Tibial nerve (tissue), 4 donors: ENCODE measurements around the gene WDR27. TPM values are rescaled to one million over a fixed set of nuclear protein-coding genes. Genes with fewer than 3 reads are reported as not detected.

Source experiments
- DNase-seq, 2 donors: peaks; one replicate each; pipeline ENCODE4 v3.0.0-alpha.2; 2019; ENCODE audit warnings: low spot score in 2 of 2
- H3K27ac ChIP-seq, 4 donors: fragments of 200-600 bp; sonication (generic) in 3 of 4; one replicate each; pipeline ENCODE4 v1.5.1; 2017 to 2019; ENCODE audit warnings: mild to moderate bottlenecking in 1 of 4
- H3K27me3 ChIP-seq, 2 donors: fragments of 200-600 bp; sonication (generic) in 1 of 2; one replicate each; pipeline versions ENCODE4 v1.5.1 to v1.6.0; 2017 to 2019
- H3K36me3 ChIP-seq, 3 donors: fragments of 200-600 bp; sonication (generic); one replicate each; pipeline ENCODE4 v1.5.1; 2018 to 2019
- H3K4me1 ChIP-seq, 4 donors: fragments of 200-600 bp; sonication (generic) in 3 of 4; one replicate each; pipeline ENCODE4 v1.5.1; 2017 to 2019
- H3K4me3 ChIP-seq, 4 donors: fragments of 200-600 bp; sonication (generic) in 3 of 4; one replicate each; pipeline ENCODE4 v1.5.1; 2017 to 2019; ENCODE audit warnings: mild to moderate bottlenecking in 1 of 4, moderate library complexity in 1 of 4
- H3K9me3 ChIP-seq, 4 donors: fragments of 200-600 bp; sonication (generic) in 3 of 4; one replicate each; pipeline ENCODE4 v1.5.1; 2017 to 2019
- EP300 ChIP-seq, 2 donors: sonication (generic); formaldehyde crosslinking; IDR thresholded peaks; one replicate each; pipeline ENCODE4 v1.6.1; 2017; ENCODE audit warnings: antibody characterized with exemption in 2 of 2, mild to moderate bottlenecking in 1 of 2
- POLR2A ChIP-seq, 2 donors: fragments of 450-650 bp; IDR thresholded peaks; one replicate each; pipeline ENCODE4 v1.6.1; 2017; ENCODE audit warnings: antibody characterized with exemption in 2 of 2, mild to moderate bottlenecking in 2 of 2, moderate library complexity in 2 of 2
- WGBS, 2 donors: methylation state at CpG; one replicate each; pipeline ENCODE4 v1.1.5; 2018; 5-methylcytosine and 5-hydroxymethylcytosine counted together
- total RNA-seq, 4 donors: library from RNA; depleted of rRNA; stranded (reverse); fragments of >200 nt; gene quantifications; one replicate each; pipeline ENCODE4 v1.1.0, GENCODE V29; 2016
- TF ChIP-seq, protein P1 (sequence below), 5 experiments: fragments of 200-600 bp in 3 of 5; fragments of 450-650 bp in 2 of 5; sonication (generic) in 3 of 5; IDR thresholded peaks; one replicate each; pipeline ENCODE4 v1.5.1; 2016 to 2019; ENCODE audit warnings: antibody characterized with exemption in 5 of 5, mild to moderate bottlenecking in 3 of 5, moderate library complexity in 2 of 5

Gene WDR27
- total RNA-seq, 4 donors from 2014 or later, result 33.9 to 57.5 (median 52.5) TPM

DNA sequence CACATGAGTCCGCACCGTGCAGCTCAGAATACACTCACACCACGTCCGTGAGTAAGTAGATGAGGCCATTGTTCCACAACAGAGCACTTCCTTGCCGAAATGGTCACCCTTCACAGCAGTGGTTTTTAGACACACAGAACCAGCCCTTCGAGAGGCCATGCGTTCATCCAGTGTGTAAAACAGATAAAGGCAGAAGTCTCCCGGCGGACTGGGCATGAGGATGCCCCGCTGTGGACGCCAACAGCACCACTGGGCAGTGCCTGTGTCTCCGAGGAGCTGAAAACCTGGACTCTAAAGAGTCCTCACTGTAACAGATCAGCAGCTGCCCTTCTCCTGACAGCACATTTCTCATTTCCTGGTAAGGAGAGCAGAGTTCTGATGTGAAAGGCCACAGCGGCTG, 75.2 kb downstream of the WDR27 start:
- no peak for DNase-seq
- Histone ChIP-seq H3K4me3 (no peak overlapping the region), H3K9me3 (no peaks in the 10 kb centered on the region), H3K27ac (no peak overlapping the region), H3K36me3 (peaks cover 0 to 56% (median 0%) of the 10 kb centered on the region in 3 donors), H3K4me1 (no peaks in the 10 kb centered on the region), H3K27me3 (no peaks in the 10 kb centered on the region)
- WGBS, 2 donors, result 89 to 91% methylated on average over 13 of the region's 13 CpGs
- no peak for TF ChIP-seq POLR2A (IDR thresholded peaks at IDR 0.05)
- TF ChIP-seq EP300 (IDR thresholded peaks at IDR 0.05), result no peak
- TF ChIP-seq, protein P1, sequence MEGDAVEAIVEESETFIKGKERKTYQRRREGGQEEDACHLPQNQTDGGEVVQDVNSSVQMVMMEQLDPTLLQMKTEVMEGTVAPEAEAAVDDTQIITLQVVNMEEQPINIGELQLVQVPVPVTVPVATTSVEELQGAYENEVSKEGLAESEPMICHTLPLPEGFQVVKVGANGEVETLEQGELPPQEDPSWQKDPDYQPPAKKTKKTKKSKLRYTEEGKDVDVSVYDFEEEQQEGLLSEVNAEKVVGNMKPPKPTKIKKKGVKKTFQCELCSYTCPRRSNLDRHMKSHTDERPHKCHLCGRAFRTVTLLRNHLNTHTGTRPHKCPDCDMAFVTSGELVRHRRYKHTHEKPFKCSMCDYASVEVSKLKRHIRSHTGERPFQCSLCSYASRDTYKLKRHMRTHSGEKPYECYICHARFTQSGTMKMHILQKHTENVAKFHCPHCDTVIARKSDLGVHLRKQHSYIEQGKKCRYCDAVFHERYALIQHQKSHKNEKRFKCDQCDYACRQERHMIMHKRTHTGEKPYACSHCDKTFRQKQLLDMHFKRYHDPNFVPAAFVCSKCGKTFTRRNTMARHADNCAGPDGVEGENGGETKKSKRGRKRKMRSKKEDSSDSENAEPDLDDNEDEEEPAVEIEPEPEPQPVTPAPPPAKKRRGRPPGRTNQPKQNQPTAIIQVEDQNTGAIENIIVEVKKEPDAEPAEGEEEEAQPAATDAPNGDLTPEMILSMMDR (IDR thresholded peaks at IDR 0.05), result no peak

DNA sequence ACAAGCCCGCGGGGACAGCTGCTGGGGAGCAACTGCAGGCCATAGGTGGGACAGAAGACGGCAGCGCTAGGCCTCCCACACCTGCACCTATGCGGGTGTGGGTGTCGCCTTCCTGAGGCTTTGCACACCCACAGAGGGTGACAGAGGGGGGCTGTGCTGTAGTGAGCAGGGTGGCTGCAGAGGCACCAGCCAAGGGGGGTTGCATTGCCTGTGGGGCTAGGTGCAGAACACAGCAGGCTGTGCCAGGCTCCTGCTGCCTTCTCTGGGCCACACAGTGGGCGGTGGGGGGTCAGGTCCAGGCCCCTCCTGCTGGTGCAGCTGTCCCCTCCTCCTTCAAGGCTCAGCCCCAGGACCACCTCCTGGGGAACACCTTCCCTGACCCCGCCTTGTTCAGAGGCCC, 75.7 kb downstream of the WDR27 start:
- TF ChIP-seq POLR2A (IDR thresholded peaks at IDR 0.05) (no peak), EP300 (IDR thresholded peaks at IDR 0.05) (no peak)
- TF ChIP-seq, protein P1 (IDR thresholded peaks at IDR 0.05), result no peak
- Histone ChIP-seq H3K27me3 (no peaks in the 10 kb centered on the region), H3K9me3 (no peaks in the 10 kb centered on the region), H3K4me3 (no peak overlapping the region), H3K4me1 (no peaks in the 10 kb centered on the region), H3K27ac (no peak overlapping the region), H3K36me3 (peaks cover 0 to 51% (median 0%) of the 10 kb centered on the region in 3 donors)
- WGBS, 2 donors, result 83 to 87% methylated on average over 7 to 8 of the region's 8 CpGs
- no peak for DNase-seq

DNA sequence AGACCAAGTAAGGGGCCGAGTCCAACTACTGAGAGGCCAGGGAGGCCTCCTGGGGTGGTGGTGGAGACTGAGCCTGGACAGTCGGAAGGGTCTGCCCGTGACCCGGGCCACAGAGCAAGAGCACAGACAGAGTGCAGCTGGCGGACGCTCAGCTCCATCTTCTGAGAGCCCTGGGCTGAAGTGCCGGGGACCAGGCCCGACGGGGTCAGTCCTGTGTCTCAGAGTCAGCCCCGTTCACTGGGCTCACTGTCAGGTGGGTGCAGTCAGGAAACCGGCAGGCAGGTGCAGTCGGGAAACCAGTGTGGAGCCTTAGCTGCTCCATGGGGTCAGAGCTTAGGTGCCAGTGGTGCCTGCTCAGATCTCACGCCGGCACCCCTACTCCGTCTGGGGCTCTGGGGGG, 76.5 kb downstream of the WDR27 start:
- Histone ChIP-seq H3K4me3 (no peak overlapping the region), H3K36me3 (peaks cover 0 to 47% (median 0%) of the 10 kb centered on the region in 3 donors), H3K4me1 (no peaks in the 10 kb centered on the region), H3K9me3 (no peaks in the 10 kb centered on the region), H3K27ac (no peak overlapping the region), H3K27me3 (no peaks in the 10 kb centered on the region)
- WGBS, 2 donors, result 97 to 98% methylated on average over 13 to 14 of the region's 15 CpGs
- no peak for TF ChIP-seq POLR2A (IDR thresholded peaks at IDR 0.05)
- TF ChIP-seq, protein P1 (IDR thresholded peaks at IDR 0.05), result no peak
- no peak for TF ChIP-seq EP300 (IDR thresholded peaks at IDR 0.05)
- no peak for DNase-seq

DNA sequence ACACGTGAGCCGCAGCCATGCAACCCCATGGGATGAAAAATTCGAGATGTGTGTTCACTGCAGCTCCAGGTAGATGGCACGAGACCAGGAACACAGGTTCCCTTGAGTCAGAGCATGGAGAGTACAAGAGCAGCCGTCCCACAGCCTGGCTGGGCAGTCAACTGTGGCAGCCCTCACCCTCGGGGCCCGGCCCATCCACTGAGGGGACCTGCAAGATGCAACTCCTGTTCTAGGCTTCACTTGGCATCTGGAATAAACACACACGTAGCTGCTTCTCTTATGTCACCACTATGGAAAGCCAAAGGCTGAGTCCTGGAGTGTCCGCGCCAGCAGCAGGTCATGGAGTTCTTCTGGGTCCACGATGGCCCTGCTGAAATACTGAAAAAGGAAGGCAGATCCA, 77.0 kb downstream of the WDR27 start:
- 92 to 93% methylated on average over 11 of the region's 11 CpGs for WGBS, 2 donors
- Histone ChIP-seq H3K27ac (no peak overlapping the region), H3K4me3 (no peak overlapping the region), H3K27me3 (no peaks in the 10 kb centered on the region), H3K4me1 (no peaks in the 10 kb centered on the region), H3K9me3 (no peaks in the 10 kb centered on the region), H3K36me3 (peaks cover 0 to 47% (median 0%) of the 10 kb centered on the region in 3 donors)
- DNase-seq, result no peak
- TF ChIP-seq POLR2A (IDR thresholded peaks at IDR 0.05), result no peak
- no peak for TF ChIP-seq EP300 (IDR thresholded peaks at IDR 0.05)
- TF ChIP-seq, protein P1 (IDR thresholded peaks at IDR 0.05), result no peak

DNA sequence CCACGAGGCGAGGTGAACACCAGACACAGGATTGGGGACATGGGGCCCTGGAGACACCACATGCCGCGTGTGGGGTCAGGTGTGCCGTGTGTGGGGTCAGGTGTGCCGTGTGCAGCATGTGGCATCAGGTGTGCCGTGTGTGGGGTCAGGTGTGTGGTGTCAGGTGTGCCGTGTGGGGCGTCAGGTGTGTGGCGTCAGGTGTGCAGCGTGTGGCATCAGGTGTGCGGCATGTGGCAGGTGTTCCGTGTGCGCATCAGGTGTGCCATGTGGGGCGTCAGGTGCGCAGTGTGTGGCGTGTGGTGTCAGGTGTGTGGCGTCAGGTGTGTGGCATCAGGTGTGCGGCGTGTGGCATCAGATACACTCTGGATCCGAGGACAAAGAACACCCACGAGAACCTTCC, 77.9 kb downstream of the WDR27 start:
- WGBS, 2 donors, result 97 to 98% methylated on average over 22 of the region's 22 CpGs
- Histone ChIP-seq H3K4me3 (no peak overlapping the region), H3K27ac (no peak overlapping the region), H3K9me3 (no peaks in the 10 kb centered on the region), H3K36me3 (peaks cover 0 to 51% (median 0%) of the 10 kb centered on the region in 3 donors), H3K4me1 (no peaks in the 10 kb centered on the region), H3K27me3 (no peaks in the 10 kb centered on the region)
- no peak for DNase-seq
- TF ChIP-seq EP300 (IDR thresholded peaks at IDR 0.05) (no peak), POLR2A (IDR thresholded peaks at IDR 0.05) (no peak)
- TF ChIP-seq, protein P1 (IDR thresholded peaks at IDR 0.05), result no peak
